Erythroblast (primary cell): Measurements from ENCODE around the gene B3GNT3.

ENCODE experiments used
- GATA1 ChIP-seq: IDR thresholded peaks from 2 replicates; pipeline ENCODE4 v1.6.1; 2011; ENCODE audit warnings: low read depth, mild to moderate bottlenecking, control low read depth, low read length, moderate library complexity
- POLR2A ChIP-seq: IDR thresholded peaks from 2 replicates; pipeline ENCODE4 v1.6.1; 2011; ENCODE audit warnings: mild to moderate bottlenecking, low read length

DNA sequence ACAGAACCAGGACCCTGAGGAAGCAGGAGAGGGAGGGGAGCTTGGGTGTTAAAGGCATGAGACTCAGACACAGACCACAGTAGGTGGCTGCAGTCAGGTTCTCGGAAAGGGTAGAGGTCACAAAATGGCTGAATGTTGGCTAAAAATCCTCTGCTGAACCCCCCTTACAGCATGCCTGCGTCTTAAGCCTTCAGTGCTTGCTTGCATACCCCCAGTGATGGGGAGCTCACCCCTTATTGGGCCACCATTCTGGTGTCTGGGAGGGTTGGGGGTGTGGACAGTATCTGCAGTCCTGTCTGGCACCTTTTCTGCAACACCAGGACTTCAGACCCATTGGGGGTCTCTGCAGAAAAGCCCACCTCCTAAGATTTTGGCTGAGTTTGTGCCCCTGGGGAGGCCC is 14.2 kb upstream of the B3GNT3 start:
- TF ChIP-seq POLR2A (no peak), GATA1 (no peak)
